ENCODE data around the gene SPTSSB. TPM values are rescaled to one million over a fixed set of nuclear protein-coding genes. Genes with fewer than 3 reads are reported as not detected.

Gene SPTSSB
- total and polyA plus RNA-seq, 2 experiments from 2014 or later: 23.5 to 33.5 TPM

DNA sequence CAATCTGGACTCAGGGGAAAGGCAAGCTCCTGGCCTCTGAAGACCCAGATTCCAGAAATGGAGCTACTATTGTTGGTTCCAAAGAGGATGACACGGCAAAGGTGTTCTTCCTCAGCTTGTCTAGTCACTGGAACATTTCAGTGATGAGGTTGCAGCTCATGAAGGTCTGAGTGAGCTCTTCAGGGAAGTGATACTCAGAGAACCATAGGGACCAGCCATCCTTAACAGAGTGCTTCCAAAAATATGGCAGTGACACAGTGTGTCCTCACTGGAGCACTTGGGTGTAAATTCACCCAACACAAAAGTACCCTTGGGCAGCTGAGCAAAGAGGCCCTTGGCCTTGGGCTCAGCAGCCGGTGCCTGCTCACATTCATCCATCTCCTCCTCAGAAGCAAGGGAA lies 46.3 kb downstream of the SPTSSB start (continued):
- TF ChIP-seq, protein P1, sequence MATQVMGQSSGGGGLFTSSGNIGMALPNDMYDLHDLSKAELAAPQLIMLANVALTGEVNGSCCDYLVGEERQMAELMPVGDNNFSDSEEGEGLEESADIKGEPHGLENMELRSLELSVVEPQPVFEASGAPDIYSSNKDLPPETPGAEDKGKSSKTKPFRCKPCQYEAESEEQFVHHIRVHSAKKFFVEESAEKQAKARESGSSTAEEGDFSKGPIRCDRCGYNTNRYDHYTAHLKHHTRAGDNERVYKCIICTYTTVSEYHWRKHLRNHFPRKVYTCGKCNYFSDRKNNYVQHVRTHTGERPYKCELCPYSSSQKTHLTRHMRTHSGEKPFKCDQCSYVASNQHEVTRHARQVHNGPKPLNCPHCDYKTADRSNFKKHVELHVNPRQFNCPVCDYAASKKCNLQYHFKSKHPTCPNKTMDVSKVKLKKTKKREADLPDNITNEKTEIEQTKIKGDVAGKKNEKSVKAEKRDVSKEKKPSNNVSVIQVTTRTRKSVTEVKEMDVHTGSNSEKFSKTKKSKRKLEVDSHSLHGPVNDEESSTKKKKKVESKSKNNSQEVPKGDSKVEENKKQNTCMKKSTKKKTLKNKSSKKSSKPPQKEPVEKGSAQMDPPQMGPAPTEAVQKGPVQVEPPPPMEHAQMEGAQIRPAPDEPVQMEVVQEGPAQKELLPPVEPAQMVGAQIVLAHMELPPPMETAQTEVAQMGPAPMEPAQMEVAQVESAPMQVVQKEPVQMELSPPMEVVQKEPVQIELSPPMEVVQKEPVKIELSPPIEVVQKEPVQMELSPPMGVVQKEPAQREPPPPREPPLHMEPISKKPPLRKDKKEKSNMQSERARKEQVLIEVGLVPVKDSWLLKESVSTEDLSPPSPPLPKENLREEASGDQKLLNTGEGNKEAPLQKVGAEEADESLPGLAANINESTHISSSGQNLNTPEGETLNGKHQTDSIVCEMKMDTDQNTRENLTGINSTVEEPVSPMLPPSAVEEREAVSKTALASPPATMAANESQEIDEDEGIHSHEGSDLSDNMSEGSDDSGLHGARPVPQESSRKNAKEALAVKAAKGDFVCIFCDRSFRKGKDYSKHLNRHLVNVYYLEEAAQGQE (IDR thresholded peaks at IDR 0.05; ENCODE audit: unreplicated experiment): no peak
- TF ChIP-seq ZNF114 (CRISPR knock-in tag; IDR thresholded peaks at IDR 0.05): no peak

GRCh38 chr3:161323926-161324621 lies 47.2 kb downstream of the SPTSSB start:
- Histone ChIP-seq H3K27me3 (ENCODE audit: insufficient read depth) (no peaks in the 10 kb centered on the region), H3F3A (replicated peaks; ENCODE audit: low read depth) (no peaks in the 10 kb centered on the region), H3K9me2 (ENCODE audit: insufficient read depth) (peaks cover 4% of the 10 kb centered on the region; the same call in 1 of the 2 replicates), H3K36me3 (ENCODE audit: insufficient read depth) (no peaks in the 10 kb centered on the region), H4K20me1 (replicated peaks; ENCODE audit: insufficient read depth) (no peaks in the 10 kb centered on the region), H3K4me1 (ENCODE audit: insufficient read depth) (no peaks in the 10 kb centered on the region), H2AFZ (no peak overlapping the region), H3K4me2 (no peak overlapping the region), H3K79me2 (replicated peaks; ENCODE audit: insufficient read depth) (no peaks in the 10 kb centered on the region), H3K4me3 (no peak overlapping the region), H3K27ac (ENCODE audit: low read depth) (no peak overlapping the region)
- Mint-ChIP-seq H3K4me3 (no peak overlapping the region), H3K4me1 (no peaks in the 10 kb centered on the region), H3K27me3 (ENCODE audit: insufficient read depth, low read depth, poor library complexity) (no peaks in the 10 kb centered on the region), H3K27ac (no peak overlapping the region), H3K9me3 (no peaks in the 10 kb centered on the region), H3K36me3 (ENCODE audit: low read depth) (no peaks in the 10 kb centered on the region)
- DNase-seq (ENCODE audit: low spot score) (no peak), ATAC-seq (no peak)
- TF ChIP-seq EZH2 (IDR thresholded peaks at IDR 0.05; ENCODE audit: low read depth, unreplicated experiment) (no peak), EZH2phosphoT487 (IDR thresholded peaks at IDR 0.05; ENCODE audit: unreplicated experiment) (no peak), JUNB (IDR thresholded peaks at IDR 0.05; ENCODE audit: unreplicated experiment) (no peak), STAT1 (IDR thresholded peaks at IDR 0.05; ENCODE audit: unreplicated experiment) (no peak), NANOG (IDR thresholded peaks at IDR 0.05; ENCODE audit: borderline replicate concordance) (no peak), ETS1 (IDR thresholded peaks at IDR 0.05) (no peak), POLR2AphosphoS5 (IDR thresholded peaks at IDR 0.05; ENCODE audit: low read depth) (no peak), ZNF331 (CRISPR knock-in tag; IDR thresholded peaks at IDR 0.05; ENCODE audit: low read depth) (no peak)
- TF ChIP-seq, protein P1 (IDR thresholded peaks at IDR 0.05; ENCODE audit: unreplicated experiment): no peak

Data from GM23338 (cell line).